ENCODE results near the gene ARL2BP. TPM values are rescaled to one million over a fixed set of nuclear protein-coding genes. Genes with fewer than 3 reads are reported as not detected.

ARL2BP gene
- total RNA-seq, 1 donor from 2014 or later, result 37.1 TPM

DNA sequence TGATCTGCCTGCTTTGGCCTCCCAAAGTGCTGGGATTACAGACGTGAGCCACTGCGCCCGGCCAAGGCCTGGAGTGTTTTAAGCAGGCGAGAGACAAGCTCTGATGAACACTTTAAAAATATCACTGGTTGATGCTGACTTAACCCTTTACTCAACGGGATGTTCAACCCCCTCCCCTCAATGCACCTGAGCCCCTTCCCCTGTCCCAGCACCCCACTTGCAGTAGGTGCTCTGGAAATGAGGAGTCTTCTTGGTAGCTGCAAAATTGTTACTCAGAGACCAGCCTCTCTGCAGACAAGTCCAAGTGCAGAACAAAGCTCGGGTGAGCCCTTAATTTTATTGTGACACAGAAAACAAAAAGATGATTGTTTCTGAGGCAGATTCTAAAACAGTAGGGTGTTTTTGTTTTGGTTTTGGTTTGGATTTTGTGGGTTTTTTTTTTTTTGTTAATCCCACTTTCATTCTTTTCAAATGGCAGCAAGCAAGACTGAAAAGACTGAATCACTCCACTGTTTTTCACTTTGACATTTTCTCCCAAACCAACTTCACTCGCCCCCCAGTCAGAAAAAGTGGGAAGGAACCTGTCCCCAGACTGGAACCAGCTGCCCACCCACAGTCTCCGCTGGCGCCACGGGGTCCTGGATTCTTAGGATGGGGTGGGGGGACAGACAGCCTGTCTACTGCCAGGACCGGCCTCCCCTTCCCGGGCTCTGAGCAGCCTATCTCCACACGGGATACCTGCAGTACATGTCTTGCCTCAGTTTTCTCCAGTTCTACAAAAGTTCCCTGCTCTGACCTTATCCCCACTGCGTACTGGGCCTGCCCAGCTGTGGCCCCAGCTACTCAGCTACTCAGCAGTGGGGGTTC, 44.6 kb downstream of the ARL2BP start:
- Histone ChIP-seq H3K4me3 (ENCODE audit: low read length in 3 of 3) (no peak overlapping the region), H3K9me3 (ENCODE audit: control insufficient read depth in 3 of 3, low read length in 3 of 3) (no peaks in the 10 kb centered on the region), H3K27ac (ENCODE audit: low read depth, low read length) (no peak overlapping the region), H3K27me3 (ENCODE audit: control insufficient read depth in 3 of 3, insufficient read depth in 3 of 3, low read length in 3 of 3) (no peaks in the 10 kb centered on the region), H3K9ac (ENCODE audit: low read depth in 1 of 3, low read length in 3 of 3) (no peak overlapping the region), H3K36me3 (ENCODE audit: control insufficient read depth in 3 of 3, insufficient read depth in 3 of 3, low read length in 3 of 3) (no peaks in the 10 kb centered on the region), H3K4me1 (ENCODE audit: control insufficient read depth in 3 of 3, insufficient read depth in 3 of 3, low read length in 3 of 3) (peaks cover 0 to 3% (median 0%) of the 10 kb centered on the region in 3 donors)

DNA sequence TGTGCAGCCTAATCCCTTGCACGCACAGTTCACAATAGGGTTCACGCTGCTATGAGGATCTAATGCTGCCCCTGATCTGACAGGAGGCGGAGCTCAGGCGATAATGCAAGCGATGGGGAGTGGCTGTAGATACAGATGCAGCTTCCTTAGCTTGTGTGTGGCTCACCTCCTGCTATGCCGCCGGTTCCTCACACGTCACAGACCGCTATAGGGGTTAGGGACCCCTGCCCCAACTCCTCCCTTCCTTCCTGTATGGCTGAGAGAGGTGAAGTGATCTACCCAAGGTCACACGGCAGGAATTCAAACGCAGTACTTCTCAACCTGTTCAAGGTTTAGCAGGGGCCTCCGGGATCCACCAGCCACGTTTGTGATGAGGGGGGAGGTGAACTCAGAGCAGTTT, 52.8 kb downstream of the ARL2BP start:
- Histone ChIP-seq H3K4me1 (ENCODE audit: control insufficient read depth in 3 of 3, insufficient read depth in 3 of 3, low read length in 3 of 3) (peaks cover 13 to 23% (median 19%) of the 10 kb centered on the region in 3 donors), H3K9ac (ENCODE audit: low read depth in 1 of 3, low read length in 3 of 3) (no peak overlapping the region), H3K4me3 (ENCODE audit: low read length in 3 of 3) (no peak overlapping the region), H3K27me3 (ENCODE audit: control insufficient read depth in 3 of 3, insufficient read depth in 3 of 3, low read length in 3 of 3) (no peaks in the 10 kb centered on the region), H3K27ac (ENCODE audit: low read depth, low read length) (no peak overlapping the region), H3K36me3 (ENCODE audit: control insufficient read depth in 3 of 3, insufficient read depth in 3 of 3, low read length in 3 of 3) (no peaks in the 10 kb centered on the region), H3K9me3 (ENCODE audit: control insufficient read depth in 3 of 3, low read length in 3 of 3) (no peaks in the 10 kb centered on the region)

DNA sequence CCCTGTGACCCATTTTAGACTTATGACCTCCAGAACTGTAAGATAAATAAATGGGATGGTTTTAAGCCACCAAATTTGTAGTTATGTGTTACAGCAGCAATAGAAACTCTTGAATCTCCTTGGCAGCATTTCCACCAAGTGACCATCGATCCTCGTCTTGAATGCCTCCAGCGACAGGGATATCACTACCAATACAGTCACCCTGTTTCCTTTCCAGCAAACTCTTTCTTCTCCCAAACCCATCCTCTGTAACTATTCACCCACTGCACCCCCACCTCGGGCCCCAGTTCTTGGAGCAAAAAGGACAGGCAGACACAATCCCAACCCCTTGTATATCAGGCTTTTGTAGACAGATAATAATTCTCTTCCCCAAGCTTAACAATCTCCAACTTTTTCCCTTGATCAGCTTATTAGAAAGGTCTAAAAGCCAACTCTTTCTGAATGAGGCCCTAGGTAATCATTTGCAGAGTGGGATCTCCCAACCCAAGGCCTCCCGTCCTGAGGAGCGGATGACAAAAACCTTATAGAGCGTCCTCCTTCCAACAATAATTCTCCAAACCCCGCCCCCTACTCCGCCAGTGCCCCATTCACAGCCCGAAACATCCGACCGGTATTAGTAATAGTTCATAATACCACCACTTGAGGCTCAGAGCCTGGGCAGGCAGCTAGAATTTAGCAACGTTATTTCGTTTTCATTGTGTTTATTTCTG, 54.1 kb downstream of the ARL2BP start:
- Histone ChIP-seq H3K27ac (ENCODE audit: low read depth, low read length) (peak overlapping the region; percentile 86), H3K4me3 (ENCODE audit: low read length in 3 of 3) (peak overlapping the region; percentile 61 to 87 (median 78)), H3K9ac (ENCODE audit: low read depth in 1 of 3, low read length in 3 of 3) (peak overlapping the region; percentile 73 to 82 (median 80)), H3K4me1 (ENCODE audit: control insufficient read depth in 3 of 3, insufficient read depth in 3 of 3, low read length in 3 of 3) (peaks cover 13 to 28% (median 25%) of the 10 kb centered on the region in 3 donors), H3K27me3 (ENCODE audit: control insufficient read depth in 3 of 3, insufficient read depth in 3 of 3, low read length in 3 of 3) (no peaks in the 10 kb centered on the region), H3K9me3 (ENCODE audit: control insufficient read depth in 3 of 3, low read length in 3 of 3) (no peaks in the 10 kb centered on the region), H3K36me3 (ENCODE audit: control insufficient read depth in 3 of 3, insufficient read depth in 3 of 3, low read length in 3 of 3) (no peaks in the 10 kb centered on the region)

DNA sequence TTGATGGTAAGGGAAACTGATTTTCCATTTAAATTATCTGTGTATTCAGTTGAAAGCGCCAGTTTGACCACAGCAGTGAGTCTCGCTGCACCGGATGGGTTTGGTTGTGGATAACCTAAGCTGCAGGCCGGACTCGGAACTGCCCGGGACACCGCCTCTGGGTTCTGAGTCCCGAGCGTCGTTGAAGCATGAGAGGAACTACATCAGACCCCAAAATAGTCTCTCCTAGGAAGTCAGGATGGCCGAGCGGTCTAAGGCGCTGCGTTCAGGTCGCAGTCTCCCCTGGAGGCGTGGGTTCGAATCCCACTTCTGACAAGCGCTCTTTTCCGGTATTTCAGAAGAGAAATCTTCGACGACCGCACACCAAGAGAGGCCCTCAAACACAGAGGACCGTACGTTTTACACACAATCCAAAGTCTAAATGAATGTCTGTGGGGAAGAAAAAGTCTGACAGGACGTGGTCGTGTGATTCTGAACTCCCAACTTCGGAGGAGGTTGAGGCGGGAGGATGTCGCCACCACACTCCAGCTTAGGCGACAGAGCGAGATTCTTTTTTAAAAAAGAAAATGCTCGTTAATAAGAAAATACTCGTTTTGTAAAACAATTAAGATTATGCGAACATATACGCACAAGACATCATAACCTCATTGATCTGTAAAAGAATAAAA, 54.8 kb downstream of the ARL2BP start:
- H3K36me3 ChIP-seq (ENCODE audit: control insufficient read depth in 3 of 3, insufficient read depth in 3 of 3, low read length in 3 of 3), result no peaks in the 10 kb centered on the region
- peak overlapping the region; percentile 61 to 87 (median 78) for H3K4me3 ChIP-seq (ENCODE audit: low read length in 3 of 3)
- H3K27ac ChIP-seq (ENCODE audit: low read depth, low read length), result peak overlapping the region; percentile 86
- H3K4me1 ChIP-seq (ENCODE audit: control insufficient read depth in 3 of 3, insufficient read depth in 3 of 3, low read length in 3 of 3), result peaks cover 13 to 34% (median 30%) of the 10 kb centered on the region in 3 donors
- no peaks in the 10 kb centered on the region for H3K9me3 ChIP-seq (ENCODE audit: control insufficient read depth in 3 of 3, low read length in 3 of 3)
- peak overlapping the region; percentile 73 to 82 (median 80) for H3K9ac ChIP-seq (ENCODE audit: low read depth in 1 of 3, low read length in 3 of 3)
- no peaks in the 10 kb centered on the region for H3K27me3 ChIP-seq (ENCODE audit: control insufficient read depth in 3 of 3, insufficient read depth in 3 of 3, low read length in 3 of 3)

DNA sequence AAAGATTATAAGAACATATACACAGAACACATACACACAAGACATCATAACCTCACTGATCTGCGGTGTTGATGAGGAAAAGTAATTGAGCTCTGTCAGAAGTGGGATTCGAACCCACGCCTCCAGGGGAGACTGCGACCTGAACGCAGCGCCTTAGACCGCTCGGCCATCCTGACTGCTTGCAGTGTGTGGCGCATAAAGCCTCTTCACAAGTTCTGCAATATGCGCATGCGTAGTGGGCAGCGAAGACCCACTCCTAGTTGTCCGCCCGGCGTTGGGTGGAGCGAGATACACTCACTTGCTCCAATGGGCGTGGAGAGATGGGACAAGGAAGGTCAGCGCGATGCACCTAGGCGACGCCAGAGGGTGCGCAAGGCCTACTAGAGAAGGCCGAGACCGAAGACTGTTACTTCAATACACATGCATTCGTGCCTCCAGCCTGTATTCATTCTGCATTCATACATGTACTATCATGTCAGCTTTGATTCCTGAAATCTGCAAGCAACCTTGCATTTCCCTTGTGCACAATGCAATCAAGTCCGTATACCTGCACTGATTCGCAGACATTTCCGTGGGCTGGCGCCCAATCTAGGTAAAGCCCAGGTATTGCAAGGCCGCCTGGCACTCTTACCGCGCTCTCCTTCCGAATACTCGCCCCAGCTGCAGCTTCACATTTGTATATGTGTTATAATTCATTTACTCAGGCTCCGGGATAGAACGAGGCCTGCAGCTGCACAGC, 55.5 kb downstream of the ARL2BP start:
- Histone ChIP-seq H3K9ac (ENCODE audit: low read depth in 1 of 3, low read length in 3 of 3) (peak overlapping the region; percentile 73 to 82 (median 80)), H3K4me1 (ENCODE audit: control insufficient read depth in 3 of 3, insufficient read depth in 3 of 3, low read length in 3 of 3) (peaks cover 18 to 38% (median 34%) of the 10 kb centered on the region in 3 donors), H3K27ac (ENCODE audit: low read depth, low read length) (peak overlapping the region; percentile 86), H3K9me3 (ENCODE audit: control insufficient read depth in 3 of 3, low read length in 3 of 3) (no peaks in the 10 kb centered on the region), H3K4me3 (ENCODE audit: low read length in 3 of 3) (peak overlapping the region; percentile 61 to 87 (median 78)), H3K27me3 (ENCODE audit: control insufficient read depth in 3 of 3, insufficient read depth in 3 of 3, low read length in 3 of 3) (no peaks in the 10 kb centered on the region), H3K36me3 (ENCODE audit: control insufficient read depth in 3 of 3, insufficient read depth in 3 of 3, low read length in 3 of 3) (no peaks in the 10 kb centered on the region)

DNA sequence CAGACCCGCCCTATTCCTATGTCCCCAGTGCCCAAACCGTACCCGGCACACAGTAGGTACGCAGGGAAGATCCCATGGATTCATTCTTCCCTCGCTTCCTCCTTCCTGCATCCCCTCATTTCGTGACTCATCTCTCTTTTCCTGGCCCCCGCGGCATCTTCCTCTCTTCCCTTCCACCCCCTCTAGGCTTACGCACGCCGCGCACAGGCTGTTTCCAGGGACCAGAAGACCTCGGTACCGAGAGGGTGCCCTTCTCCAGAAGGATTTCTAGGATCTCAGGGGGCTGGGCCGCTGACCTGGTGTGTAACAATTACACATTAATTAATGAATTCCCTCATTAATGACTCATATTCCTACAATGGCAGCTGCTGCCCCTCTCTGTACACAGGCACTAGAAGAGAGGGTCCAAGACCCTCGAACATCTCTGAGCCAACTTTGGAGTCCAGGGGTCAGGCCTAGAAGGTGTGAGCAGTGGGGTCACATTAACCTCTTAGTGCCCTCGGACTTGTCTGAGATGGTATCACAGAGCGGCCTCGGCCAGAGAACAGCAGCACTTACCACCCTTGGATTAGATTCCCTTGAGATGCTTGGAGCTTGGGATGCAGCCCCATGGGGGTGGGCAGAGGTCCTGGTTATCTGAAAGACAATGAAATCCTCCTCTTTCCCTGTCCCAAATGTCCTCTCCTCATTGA, 56.2 kb downstream of the ARL2BP start:
- peak overlapping the region; percentile 58 to 69 (median 64) for H3K4me3 ChIP-seq (ENCODE audit: low read length in 3 of 3)

More for the DNA sequence above, 56.2 kb downstream of the ARL2BP start:
- Histone ChIP-seq H3K9ac (ENCODE audit: low read depth in 1 of 3, low read length in 3 of 3) (peak overlapping the region; percentile 6 to 76 (median 50)), H3K4me1 (ENCODE audit: control insufficient read depth in 3 of 3, insufficient read depth in 3 of 3, low read length in 3 of 3) (peaks cover 20 to 39% (median 35%) of the 10 kb centered on the region in 3 donors), H3K9me3 (ENCODE audit: control insufficient read depth in 3 of 3, low read length in 3 of 3) (no peaks in the 10 kb centered on the region), H3K27ac (ENCODE audit: low read depth, low read length) (no peak overlapping the region), H3K36me3 (ENCODE audit: control insufficient read depth in 3 of 3, insufficient read depth in 3 of 3, low read length in 3 of 3) (no peaks in the 10 kb centered on the region), H3K27me3 (ENCODE audit: control insufficient read depth in 3 of 3, insufficient read depth in 3 of 3, low read length in 3 of 3) (no peaks in the 10 kb centered on the region)

Other genes with a start within 250 kb of the ARL2BP start
- gene CPNE2, start 152.7 kb upstream of the ARL2BP start, total RNA-seq, result 8.9 TPM
- 36.5 TPM for gene PSME3IP1, start 59.2 kb upstream of the ARL2BP start, total RNA-seq
- 36.5 TPM for gene RSPRY1, start 58.9 kb upstream of the ARL2BP start, total RNA-seq
- under 0.01 TPM for gene PLLP, start 39.4 kb downstream of the ARL2BP start, total RNA-seq
- not detected for gene CCL22, start 113.5 kb downstream of the ARL2BP start, total RNA-seq
- gene CX3CL1, start 127.2 kb downstream of the ARL2BP start, total RNA-seq, result 0.52 TPM
- not detected for gene CCL17, start 159.5 kb downstream of the ARL2BP start, total RNA-seq
- 56.9 TPM for gene CIAPIN1, start 202.1 kb downstream of the ARL2BP start, total RNA-seq
- gene COQ9, start 202.2 kb downstream of the ARL2BP start, total RNA-seq, result 32.9 TPM
- 62.6 TPM for gene POLR2C, start 217.4 kb downstream of the ARL2BP start, total RNA-seq
- 6.8 TPM for gene DOK4, start 241.2 kb downstream of the ARL2BP start, total RNA-seq